Measurements from ENCODE around the gene COL25A1.

The COL25A1 gene

DNA sequence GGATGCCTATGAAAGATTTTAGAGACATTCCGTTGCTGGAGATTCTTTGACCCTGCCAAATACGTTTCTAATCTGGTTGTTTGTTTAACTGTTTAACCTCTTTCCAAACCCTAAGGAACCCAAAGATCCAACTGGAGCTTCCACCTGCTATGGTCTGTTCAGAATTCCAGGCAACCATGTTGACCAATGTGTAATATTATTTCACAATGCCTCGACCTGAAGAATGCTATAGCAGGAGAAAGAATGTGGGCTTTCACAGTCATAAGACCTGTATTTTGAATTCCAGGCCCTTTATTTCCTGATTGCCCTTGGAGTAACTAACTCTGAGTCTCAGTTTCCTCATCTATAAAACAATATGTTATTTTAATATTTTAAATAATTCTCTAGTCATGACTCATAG, 90.8 kb downstream of the COL25A1 start:
- DNase-seq = no peak

DNA sequence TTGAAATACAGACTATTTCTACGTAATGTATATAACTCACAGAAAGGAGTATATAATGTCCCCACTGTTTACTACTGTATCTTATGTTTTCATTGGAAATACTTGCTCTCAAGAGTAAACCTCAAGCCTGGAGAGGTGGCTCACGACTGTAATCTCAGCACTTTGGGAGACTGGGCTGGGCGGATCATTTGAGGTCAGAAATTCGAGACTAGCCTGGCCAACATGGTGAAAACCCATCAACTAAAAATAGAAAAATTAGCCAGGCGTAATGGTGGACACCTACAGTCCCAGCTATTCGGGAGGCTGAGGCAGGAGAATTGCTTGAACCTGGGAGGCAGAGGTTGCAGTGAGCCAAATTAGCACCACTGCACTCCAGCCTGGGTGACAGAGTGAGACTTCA, 92.8 kb downstream of the COL25A1 start:
- DNase-seq = no peak

GRCh38 chr4:109207898-109208297, 94.6 kb downstream of the COL25A1 start:
- DNase-seq = no peak

- no peak for DNase-seq
These were observed 95.4 kb downstream of the COL25A1 start for GRCh38 chr4:109207061-109207460.

GRCh38 chr4:109206620-109207019, 95.8 kb downstream of the COL25A1 start:
- no peak for DNase-seq

DNA sequence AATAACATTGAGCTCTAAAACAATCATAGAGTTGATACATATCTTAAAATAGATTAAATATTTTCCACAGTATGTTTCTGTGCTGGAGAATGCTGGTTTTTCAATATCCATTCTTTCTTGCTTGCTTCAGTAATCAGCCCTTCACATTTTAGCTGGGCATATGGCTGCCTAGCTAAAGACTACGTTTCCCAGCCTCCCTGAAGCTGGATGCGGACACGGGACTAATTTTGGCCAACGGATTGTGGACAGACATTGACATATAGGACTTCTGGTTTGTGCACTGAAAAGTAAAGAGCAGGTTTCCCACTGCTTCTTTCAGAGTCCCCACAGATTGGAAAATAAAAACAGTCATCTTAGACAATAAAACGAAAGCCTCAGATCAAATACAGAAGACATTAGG, 97.3 kb downstream of the COL25A1 start:
- DNase-seq = no peak

DNA sequence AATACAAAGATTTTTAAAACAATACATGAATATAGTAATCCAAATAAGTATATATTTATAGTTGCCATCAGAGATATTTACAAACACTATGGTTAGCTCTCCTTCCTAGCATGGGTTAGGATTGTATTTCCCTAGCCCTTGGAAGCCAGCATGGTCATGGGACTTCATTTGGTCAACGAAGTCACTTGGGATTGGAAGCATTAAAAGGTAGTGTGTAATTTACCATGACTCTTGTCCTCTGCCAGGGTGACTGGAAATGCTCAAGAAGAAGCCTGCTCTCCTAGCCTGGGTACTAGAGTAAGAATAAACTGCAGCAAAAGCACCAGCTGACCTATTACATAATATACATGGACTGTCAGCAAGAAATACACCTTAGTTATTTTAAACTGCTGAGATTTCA, 102.9 kb downstream of the COL25A1 start:
- DNase-seq = no peak

- DNase-seq = no peak
These were observed 106.8 kb downstream of the COL25A1 start for GRCh38 chr4:109195646-109196045.

GRCh38 chr4:109191216-109191615, 111.2 kb downstream of the COL25A1 start:
- DNase-seq = no peak

DNA sequence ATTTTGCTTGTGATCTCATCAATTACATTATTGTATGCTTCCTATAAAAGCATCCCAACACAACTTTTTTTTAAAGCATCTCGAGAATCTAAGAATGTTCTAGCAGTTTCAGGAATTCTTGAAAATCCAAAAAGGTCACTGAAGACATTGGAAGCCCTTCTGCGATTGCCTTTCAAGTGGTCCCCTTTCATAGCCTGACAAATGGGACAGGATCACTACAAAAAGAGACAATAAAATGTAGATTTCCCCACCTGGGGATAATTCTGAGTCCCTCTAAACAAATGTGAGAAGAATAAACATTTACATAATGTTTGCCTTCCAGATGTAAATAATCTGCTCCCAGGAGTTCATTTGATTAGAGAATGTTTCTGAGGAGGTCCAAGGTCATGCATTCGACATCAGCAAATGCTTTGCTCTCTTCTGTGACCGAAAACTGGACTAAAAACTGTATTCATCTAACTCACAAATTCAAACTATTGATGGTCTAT, 116.0 kb downstream of the COL25A1 start:
- DNase-seq = no peak

DNA sequence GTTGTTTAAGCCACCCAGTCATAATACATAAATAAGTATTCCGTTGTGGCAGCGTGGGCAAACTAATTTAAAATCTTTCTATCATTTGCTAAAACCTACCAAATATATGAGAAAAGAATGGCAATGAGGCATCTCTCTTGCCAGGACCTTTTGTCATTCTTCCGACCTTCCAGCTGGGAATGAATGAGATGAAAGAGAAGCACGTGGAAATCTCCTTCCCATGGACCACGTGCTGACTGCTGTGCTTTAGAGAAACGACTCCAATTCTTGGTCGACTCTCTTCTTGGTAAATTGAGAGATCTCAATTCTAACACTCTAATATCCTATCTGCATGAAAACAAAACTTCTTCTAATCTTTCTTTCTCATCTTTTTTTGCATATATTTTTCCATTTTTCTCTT, 116.5 kb downstream of the COL25A1 start:
- DNase-seq = no peak

- no peak for DNase-seq
These were observed 116.9 kb downstream of the COL25A1 start for GRCh38 chr4:109185548-109185947.

DNA sequence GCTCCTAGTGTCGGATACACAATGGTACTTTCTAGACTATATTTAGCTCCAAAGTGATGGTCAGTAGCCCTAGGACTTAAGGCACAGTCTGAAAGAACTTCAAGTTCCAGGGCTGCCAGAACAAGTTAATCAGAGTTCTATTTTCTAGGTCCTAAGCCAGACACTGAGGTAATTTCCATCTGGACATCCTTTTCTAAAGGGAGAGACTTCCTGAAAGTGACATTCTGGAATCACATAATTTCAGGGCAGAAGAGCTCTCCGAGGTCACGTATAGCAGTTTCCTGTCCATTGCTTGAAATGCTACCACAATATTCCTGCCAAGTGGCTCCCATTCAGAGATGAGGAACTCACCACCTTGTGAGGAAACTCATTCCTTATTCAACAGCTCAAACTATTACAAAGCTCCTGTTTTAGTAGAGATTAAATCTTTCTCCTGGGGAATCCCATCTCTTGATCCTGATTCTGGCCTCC, 117.9 kb downstream of the COL25A1 start:
- no peak for DNase-seq

- DNase-seq = no peak
These were observed 118.4 kb downstream of the COL25A1 start for GRCh38 chr4:109183931-109184490.

DNA sequence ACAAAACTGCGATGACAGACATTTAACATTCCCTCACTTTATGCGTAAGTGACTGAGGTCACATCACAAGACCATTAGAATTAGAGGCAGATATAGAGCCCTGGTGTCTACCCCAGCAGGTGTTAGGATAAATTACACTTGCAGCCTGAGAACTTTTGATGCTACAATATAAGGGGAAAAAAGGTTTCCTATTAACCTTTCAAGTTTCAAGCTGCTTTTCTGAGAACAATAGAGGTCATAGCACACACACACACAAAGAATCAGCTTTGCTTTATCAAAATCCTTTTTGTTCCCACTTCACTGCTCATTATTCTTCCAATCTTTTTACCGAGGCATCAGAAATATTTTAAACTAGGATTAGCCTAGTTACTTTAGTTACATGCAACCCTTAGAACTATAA, 119.8 kb downstream of the COL25A1 start:
- DNase-seq = no peak

DNA sequence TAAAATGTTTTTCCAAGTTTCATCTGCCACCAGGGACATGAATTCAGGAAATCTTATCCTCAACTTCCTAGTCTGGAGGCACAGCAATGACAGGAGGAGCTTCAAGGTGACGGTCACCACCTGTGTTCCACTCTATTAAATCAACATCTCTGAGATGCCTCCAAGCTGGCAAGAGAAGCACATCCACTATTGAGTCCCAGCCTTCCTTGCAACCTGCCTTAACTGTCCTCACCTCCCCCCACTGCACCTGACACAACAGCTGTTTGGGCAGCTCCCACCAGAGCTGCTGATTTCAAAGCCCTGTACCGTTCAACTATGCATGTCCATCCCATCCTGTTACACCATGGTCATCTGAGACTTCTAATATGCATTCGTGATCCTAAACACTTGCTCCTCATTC, 123.4 kb downstream of the COL25A1 start:
- DNase-seq = no peak

- no peak for DNase-seq
These were observed 125.2 kb downstream of the COL25A1 start for GRCh38 chr4:109177096-109177810.

GRCh38 chr4:109174224-109174953, 128.1 kb downstream of the COL25A1 start:
- DNase-seq = no peak

- DNase-seq = no peak
These were observed 130.2 kb downstream of the COL25A1 start for GRCh38 chr4:109172301-109172700.

GRCh38 chr4:109171070-109171469, 131.4 kb downstream of the COL25A1 start:
- no peak for DNase-seq

DNA sequence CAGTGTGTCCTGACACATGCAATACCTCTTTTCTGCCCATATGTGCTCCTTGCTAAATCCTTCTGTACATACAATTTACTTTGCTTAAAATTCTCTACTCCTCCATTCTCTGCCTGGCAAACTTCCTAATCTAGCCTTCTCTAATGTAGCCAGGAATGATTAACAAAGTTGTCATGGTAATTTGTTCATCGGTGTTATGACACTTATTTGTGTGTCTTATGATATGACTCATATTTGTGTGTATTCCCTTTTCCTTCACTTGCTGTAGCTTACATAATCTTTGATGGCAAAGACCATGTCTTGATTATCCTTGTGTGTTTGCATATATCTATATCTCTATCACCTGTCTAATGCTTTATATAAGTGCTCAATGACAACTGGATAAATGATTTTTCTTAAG, 133.3 kb downstream of the COL25A1 start:
- no peak for DNase-seq

DNA sequence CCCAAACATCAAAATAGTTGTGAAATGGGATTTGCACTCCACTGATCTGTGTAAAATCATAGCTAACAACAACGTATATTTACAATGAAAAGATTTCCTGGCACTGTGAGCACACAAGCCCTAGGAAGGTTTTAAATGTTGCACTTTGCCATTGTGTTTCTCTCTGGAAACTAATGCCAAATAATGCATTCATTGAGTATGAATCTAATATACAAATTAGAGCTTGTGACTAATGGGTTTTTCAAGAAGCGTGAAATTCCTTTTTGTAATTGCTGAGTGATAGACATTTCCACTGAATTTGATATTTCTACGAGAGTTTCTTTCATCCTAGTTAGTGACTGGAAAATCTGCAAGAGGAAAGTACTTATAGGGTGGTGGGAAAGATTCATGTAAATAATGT, 135.9 kb downstream of the COL25A1 start:
- DNase-seq = no peak

DNA sequence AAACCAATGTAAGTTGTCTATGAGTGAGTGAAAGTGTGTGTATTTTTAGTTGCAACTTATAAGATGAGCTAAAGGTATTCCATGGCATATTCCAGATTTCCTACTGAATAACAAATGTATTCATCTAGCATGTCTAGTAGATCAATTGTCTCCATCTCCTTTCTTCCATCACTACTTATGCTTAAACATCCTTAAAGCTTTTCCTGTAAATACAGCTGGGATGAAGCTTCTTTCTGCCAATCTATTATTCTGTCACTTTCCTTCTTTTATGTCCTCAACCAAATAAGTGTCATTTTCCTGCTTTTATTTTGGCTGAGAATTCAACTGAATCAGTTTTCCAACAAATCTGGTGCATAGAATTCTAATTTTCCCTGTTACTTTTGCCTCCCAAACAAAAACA, 136.3 kb downstream of the COL25A1 start:
- no peak for DNase-seq

GRCh38 chr4:109164011-109164410, 138.4 kb downstream of the COL25A1 start:
- no peak for DNase-seq
